GM18867 (cell line): ENCODE measurements around the gene POT1.

ENCODE experiments used
- ATAC-seq: cut with Tn5 transposase; IDR thresholded peaks from one replicate; pipeline ENCODE4 v1.9.1; 2021; ENCODE audit warnings: mild to moderate bottlenecking, moderate library complexity; ENCODE audit not compliant: unreplicated experiment

Gene POT1

DNA sequence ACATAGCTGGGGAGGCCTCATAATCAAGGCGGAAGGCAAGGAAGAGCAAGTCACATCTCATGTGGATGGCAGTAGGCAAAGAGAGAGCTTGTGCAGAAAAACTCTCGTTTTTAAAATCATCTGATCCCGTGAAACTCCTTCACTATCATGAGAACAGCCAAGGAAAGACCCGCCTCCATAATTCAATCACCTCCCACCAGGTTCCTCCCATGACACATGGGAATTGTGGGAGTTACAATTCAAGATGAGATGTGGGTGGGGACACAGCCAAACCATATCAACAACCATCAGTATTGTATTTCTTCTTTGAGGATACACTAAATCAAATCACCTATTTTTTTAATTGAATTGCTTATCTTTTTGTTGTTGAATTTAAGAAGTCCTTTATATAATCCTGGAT is 16.7 kb downstream of the POT1 start:
- ATAC-seq, result no peak

DNA sequence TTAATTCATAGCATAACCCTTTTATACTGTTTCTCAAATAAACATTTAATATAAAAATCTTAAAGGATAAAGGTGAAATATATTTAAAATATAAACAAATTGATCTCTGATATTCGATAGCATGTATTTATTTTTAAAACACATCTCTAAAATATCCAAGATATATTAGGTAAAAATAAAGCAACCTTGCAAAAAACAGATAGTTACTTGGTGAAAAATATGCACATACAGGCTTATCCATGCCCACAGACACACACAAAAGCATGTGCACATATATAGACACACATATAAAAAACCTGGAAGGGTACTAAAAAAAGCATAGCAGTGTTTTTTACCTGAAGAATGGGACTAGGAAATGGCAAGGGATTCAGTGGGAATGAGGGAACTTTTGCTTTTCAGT is 19.8 kb downstream of the POT1 start:
- ATAC-seq, result no peak

DNA sequence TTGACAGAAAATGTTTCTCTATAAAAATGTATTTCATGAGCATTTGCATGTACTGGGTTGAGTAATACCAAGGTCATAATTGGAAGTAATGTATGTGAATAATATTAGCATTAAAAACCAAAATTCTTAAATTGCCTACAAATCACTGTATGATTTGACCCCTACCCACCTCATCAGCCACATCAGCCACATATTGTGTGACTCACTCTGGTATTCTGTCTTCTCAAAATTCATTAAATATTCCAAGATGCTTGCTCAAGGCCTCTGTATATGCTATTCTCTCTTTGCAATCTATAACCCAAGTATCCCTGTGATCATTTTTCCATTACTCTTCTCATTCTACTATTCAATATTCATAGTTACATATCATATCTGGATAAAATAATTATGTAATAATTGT is 21.4 kb downstream of the POT1 start:
- no peak for ATAC-seq

- ATAC-seq, result no peak
These were observed 22.1 kb downstream of the POT1 start for GRCh38 chr7:124907490-124907889.

GRCh38 chr7:124898531-124898930 is 31.1 kb downstream of the POT1 start:
- ATAC-seq, result no peak

- no peak for ATAC-seq
These were observed 33.6 kb downstream of the POT1 start for GRCh38 chr7:124896001-124896400.

GRCh38 chr7:124893140-124893827 is 36.3 kb downstream of the POT1 start:
- peak; percentile 78 for ATAC-seq

GRCh38 chr7:124887247-124887646 is 42.4 kb downstream of the POT1 start:
- no peak for ATAC-seq

DNA sequence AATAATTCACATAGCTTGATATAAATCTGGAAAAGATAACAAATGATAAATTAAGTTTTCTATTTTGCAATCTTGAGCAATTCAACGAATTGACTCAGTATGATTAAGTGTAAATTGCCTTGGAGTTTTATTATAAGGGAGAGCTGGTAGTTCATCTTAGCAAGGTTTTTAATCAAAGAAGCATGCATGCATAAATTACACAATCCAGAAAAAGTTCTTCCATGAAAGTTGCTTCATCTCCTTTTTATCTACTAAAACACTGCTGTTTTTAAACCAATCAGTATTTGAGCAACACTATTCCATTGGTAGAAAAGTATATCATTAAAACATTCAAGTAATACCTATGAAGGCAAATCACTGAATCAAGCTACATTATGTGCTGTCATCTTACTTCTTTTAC is 47.6 kb downstream of the POT1 start:
- no peak for ATAC-seq

- no peak for ATAC-seq
These were observed 49.9 kb downstream of the POT1 start for GRCh38 chr7:124879771-124880170.

DNA sequence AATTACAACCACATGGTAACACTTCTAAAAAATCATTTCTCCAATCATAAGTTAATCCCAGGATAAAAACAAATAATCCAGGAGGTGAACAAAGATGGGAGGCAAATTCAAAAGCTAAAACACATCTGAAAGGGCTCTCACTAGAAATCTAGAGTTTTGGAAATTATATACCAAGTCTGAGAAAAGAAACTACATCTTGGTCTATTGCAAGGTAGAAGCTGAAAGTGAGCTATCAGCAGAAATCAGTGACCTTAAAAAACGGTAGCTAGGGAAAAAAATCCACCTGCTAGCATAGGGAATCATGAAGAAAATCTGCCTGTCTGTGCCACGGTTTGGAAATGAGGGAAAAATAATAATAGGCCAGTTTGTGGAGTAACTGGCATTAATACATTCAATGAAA is 50.5 kb downstream of the POT1 start:
- no peak for ATAC-seq

DNA sequence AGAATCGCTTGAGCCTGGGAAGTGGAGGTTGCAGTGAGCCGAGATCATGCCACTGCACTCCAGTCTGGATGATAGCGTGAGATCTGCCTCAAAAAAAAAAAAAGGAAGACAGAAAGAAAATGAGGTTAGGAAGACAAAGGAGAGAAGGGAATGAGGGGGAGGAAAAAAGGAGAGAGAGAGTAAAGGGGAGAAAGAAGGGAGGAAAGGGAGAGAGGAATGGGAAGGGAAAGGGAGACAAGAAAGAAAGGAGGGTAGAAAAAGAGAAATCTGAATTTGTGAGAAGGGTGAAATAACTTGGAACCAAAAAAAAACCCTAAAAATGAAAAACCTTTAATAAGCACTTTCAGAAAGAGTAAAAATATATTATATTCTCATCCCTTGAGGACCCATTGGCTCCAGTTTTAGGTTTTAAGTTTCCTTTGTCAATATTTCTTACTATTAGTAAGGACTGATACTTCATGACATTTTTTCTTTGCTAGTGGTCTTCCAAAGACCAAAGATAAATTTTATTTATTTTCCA is 54.9 kb downstream of the POT1 start:
- ATAC-seq, result no peak

DNA sequence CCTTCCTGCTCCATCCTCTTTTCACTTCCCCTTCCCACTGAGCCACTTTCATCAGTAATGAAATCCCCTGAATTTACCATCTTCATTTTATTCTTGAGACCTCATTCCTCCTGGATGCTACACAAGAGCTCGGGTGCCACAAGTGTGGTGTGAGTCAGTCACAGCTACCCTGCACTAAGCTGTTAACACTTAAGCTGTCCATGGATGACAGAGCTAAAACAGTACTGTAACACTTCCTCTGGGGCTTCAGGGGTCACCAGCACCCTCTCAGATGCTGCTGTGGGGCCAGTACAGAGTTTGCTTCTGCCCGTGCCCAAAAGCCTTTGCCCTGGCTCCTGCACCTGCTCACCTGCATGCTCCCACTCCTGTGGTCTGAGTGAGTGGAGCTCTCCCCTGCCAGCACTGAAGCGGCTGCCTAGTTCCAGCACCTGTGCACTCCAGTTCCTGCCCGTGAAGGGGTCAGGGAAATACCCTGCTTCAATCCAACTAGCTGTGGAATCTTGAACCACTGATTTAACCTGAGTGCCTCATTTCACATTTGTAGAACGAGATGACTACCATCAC is 71.9 kb downstream of the POT1 start:
- no peak for ATAC-seq

DNA sequence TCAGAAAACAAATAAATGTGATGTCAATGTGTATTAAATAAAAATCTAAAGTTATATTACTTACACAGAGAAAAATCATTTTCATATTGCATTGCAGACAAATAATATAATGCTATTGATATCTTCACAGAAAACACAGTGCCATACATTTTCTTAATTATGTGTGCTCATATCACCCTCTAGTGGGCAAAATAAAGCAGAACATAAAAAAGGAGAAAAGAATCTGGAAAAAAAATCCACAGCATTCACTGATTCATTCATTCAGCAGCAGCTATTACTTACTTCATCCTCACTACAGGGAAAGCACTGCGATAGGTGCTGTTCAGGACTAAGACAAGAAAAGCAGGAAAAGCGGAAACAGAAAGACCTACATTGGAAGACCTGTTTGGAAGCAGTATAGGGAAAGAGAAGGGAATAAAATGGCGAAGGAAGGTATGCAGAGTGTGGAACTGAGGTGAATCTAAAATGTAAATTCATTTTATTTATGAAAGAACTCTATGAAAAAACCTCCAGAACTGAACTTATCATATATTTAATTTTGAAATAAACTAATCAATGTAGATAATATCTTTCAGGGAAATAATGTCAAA is 73.2 kb downstream of the POT1 start:
- peak; percentile 77 for ATAC-seq

DNA sequence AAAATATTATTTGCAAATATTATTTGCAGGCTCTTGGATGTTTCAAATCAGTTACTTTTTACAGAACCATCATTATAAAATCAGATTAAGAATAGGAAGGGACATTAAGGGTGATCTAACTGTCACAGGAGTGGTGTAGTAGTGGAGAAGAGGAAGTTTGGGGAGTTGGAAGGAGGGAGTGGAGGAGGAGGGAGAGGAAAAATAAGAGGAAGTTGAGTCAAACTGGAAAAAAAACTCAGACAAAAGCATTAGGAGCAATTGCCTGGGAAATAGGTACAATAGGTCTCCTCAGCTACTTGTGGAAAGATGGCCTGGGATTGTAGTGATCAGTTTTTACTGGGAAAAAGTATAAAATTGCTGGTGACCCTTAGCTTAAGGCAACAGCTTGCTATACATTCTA is 86.3 kb downstream of the POT1 start:
- no peak for ATAC-seq

- no peak for ATAC-seq
These were observed 89.2 kb downstream of the POT1 start for GRCh38 chr7:124840435-124840834.

DNA sequence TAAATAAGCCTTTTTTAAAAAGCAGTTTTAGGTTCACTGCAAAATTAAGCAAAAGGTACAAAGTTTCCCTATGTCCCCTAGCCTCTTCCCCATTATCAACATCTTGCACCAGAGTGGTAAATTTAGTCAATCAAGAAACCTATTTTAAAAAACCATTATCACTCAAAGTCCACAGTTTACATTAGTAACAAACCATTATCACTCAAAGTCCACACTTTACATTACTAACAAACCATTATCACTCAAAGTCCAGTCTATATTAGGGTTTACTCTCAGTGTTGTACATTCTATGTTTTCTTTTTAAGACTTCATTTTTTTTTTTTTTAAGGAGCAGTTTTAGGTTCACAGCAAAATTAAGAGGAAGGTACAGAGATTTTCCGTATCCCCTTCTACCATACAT is 89.9 kb downstream of the POT1 start:
- ATAC-seq, result no peak

GRCh38 chr7:124836173-124836572 is 93.5 kb downstream of the POT1 start:
- ATAC-seq, result no peak

DNA sequence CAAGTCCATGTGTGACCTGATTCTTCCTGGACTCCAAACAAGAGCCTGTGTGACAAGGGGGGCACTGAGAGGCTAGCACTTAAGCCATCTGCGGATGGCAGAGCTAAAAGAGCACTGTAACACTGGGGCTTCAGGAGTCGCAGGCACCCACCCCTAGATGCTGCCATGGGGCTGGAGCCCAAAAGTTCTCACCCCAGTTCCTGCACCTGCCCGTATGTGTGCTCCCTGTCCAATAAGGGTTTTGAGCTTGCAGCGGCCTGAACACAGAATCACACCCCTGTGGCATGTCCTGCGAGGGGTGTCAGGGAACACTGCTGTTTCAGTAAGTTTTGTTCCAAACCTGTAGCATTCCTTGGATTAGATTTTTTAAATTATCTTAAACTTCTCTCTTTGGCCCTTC is 110.8 kb downstream of the POT1 start:
- no peak for ATAC-seq

DNA sequence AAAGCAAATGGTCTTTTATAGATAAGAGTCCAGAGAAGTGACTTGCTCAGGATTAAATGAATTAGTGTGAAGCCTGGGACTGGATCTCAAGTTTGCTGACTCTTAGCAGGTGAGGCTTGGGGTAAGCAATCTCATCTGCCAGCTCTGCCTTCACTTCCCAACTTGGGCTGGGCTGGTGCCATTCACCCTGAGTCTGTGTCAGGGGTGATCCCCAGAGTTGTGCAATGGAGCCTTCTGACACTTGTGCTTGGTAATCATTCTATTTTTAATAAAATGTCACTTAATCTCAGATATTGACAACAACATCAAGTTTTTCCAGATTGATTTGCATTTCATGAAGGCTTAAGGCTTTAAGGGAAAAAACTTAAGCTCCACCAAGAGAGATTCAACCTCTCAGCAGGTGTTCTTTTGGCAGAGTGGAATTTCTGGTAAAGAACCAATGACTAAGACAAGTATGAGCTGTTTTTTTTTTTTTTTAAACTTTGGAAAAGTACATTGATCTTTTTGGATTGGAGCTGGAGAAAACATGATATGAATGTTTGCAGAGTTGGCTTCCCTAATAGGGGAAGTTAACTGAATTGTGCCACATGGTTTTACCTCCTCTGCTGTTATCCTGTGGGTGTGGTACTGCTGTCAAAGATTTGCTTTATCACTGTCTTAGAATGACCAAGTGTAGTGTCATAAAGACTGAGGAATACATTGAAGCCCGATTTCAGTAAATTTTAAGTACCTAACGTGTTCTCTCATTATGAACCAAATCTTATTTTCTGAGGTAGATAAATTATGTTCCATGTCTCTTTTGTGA is 115.4 kb downstream of the POT1 start:
- no peak for ATAC-seq

DNA sequence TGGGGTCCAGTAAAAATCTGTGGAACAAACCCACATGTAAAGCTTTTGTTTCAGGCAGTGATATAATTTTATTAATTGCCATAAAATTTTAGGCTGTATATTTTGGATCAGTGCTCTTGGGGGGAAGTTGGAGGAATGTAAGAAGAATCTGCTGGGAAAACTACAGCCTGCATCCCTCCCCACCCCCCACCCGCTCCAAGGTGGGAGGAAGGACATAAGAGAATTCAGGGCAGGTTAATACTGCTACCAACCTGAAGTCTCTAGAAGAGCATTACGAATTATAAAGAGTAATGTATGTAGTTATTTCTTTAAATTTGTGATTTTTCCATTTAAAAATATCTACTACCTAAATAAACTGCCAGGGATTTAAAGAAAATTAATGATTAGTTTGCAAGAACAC is 116.9 kb downstream of the POT1 start:
- ATAC-seq, result no peak

DNA sequence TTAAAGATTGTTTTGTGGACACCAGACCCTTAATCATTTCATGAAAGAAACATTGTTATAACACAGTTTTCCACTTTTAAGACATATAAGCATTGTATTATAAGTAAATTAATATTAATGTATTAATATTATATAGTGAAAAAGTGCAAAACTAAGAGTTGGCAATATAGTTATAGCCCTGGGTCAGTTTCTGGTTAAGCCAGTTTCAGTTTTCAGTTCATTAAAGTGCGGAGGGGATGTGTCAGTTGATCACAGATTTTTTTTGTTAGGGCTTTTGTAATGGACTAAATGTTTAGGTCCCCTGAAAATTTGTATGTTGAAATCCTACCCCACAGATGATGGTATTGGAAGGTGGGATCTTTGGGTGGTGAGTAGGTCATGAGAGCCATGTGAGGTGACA is 118.3 kb downstream of the POT1 start:
- peak; percentile 55 for ATAC-seq
